Keratinocyte (primary cell): ENCODE data around the gene ZBTB38. TPM values are rescaled to one million over a fixed set of nuclear protein-coding genes. Genes with fewer than 3 reads are reported as not detected.

Source experiments
- DNase-seq: peaks from one replicate; pipeline ENCODE4 v3.0.0-alpha.2; 2011; ENCODE audit warnings: low read depth, missing footprints, low spot score
- FAIRE-seq: peaks from 2 replicates; lab custom pipeline; 2011; peaks lifted over from hg19 to GRCh38; lab: Jason Lieb, UNC
- H2AFZ ChIP-seq: 2 replicates; pipeline ENCODE4 v1.6.0; 2012; ENCODE audit warnings: low read length, control low read depth, inconsistent platforms; ENCODE audit not compliant: control insufficient read depth
- H3K27ac ChIP-seq: 2 replicates; pipeline ENCODE4 v1.5.1; 2011; ENCODE audit warnings: low read length; ENCODE audit not compliant: control insufficient read depth, insufficient read depth
- H3K27me3 ChIP-seq: 3 replicates; pipeline ENCODE4 v1.6.0; 2011; ENCODE audit warnings: low read length; ENCODE audit not compliant: control insufficient read depth, insufficient read depth; ENCODE audit errors: extremely low read depth
- H3K36me3 ChIP-seq, 2 experiments: 2 replicates in 1 of 2; 3 replicates in 1 of 2; pipeline ENCODE4 v1.5.1; 2011; ENCODE audit warnings: low read length in 2 of 2, mild to moderate bottlenecking in 1 of 2; ENCODE audit not compliant: control insufficient read depth in 2 of 2, insufficient read depth in 2 of 2; ENCODE audit errors: extremely low read depth in 1 of 2
- H3K4me1 ChIP-seq: 3 replicates; pipeline ENCODE4 v1.5.1; 2011; ENCODE audit warnings: low read length; ENCODE audit not compliant: control insufficient read depth, insufficient read depth; ENCODE audit errors: extremely low read depth
- H3K4me2 ChIP-seq: 3 replicates; pipeline ENCODE4 v1.6.0; 2011; ENCODE audit warnings: low read depth, low read length; ENCODE audit not compliant: control insufficient read depth, insufficient read depth; ENCODE audit errors: extremely low read depth
- H3K4me3 ChIP-seq, 3 experiments: fragments of 200-600 bp in 1 of 3; sonication (generic) in 1 of 3; 2 replicates in 2 of 3; 3 replicates in 1 of 3; pipeline ENCODE4 v1.5.1; 2011 to 2016; ENCODE audit warnings: low read length in 3 of 3, mild to moderate bottlenecking in 3 of 3, control low read depth in 2 of 3, inconsistent platforms in 1 of 3, low read depth in 1 of 3, mixed read lengths in 1 of 3, mixed run types in 1 of 3, moderate library complexity in 1 of 3; ENCODE audit not compliant: control insufficient read depth in 2 of 3, insufficient read depth in 2 of 3; ENCODE audit errors: extremely low read depth in 1 of 3
- H3K79me2 ChIP-seq: 2 replicates; pipeline ENCODE4 v1.6.0; 2012; ENCODE audit warnings: low read length; ENCODE audit not compliant: control insufficient read depth, insufficient read depth
- H3K9ac ChIP-seq: 3 replicates; pipeline ENCODE4 v1.6.0; 2011; ENCODE audit warnings: low read length; ENCODE audit not compliant: control insufficient read depth, insufficient read depth; ENCODE audit errors: extremely low read depth
- H3K9me1 ChIP-seq: 3 replicates; pipeline ENCODE4 v1.6.0; 2011; ENCODE audit warnings: low read length; ENCODE audit not compliant: control insufficient read depth, insufficient read depth; ENCODE audit errors: extremely low read depth
- H3K9me3 ChIP-seq: 2 replicates; pipeline ENCODE4 v1.5.1; 2012; ENCODE audit warnings: low read depth, low read length; ENCODE audit not compliant: control insufficient read depth
- H4K20me1 ChIP-seq: 3 replicates; pipeline ENCODE4 v1.6.0; 2011; ENCODE audit warnings: low read length; ENCODE audit not compliant: control insufficient read depth, insufficient read depth; ENCODE audit errors: extremely low read depth
- CTCF ChIP-seq, 3 experiments: IDR thresholded peaks in 1 of 3; conservative IDR thresholded peaks in 1 of 3; optimal IDR thresholded peaks in 1 of 3; 2 replicates in 2 of 3; 3 replicates in 1 of 3; pipeline versions ENCODE3 to v1.5.1; 2011; ENCODE audit warnings: low read length in 3 of 3, mild to moderate bottlenecking in 3 of 3, moderate library complexity in 2 of 3, control low read depth in 1 of 3, inconsistent platforms in 1 of 3; ENCODE audit not compliant: insufficient read depth in 2 of 3; ENCODE audit errors: extremely low read depth in 1 of 3
- EZH2 ChIP-seq: IDR thresholded peaks from one replicate; pipeline ENCODE4 v1.6.1; 2012; ENCODE audit warnings: inconsistent platforms, mild to moderate bottlenecking, low read length, moderate library complexity
- dilution Hi-C: fragments of 300-500 bp; cut with MboI; formaldehyde crosslinking; loops from one replicate; pipeline ENCODE4 v1.7.0; 2020; ENCODE audit warnings: low sequenced_read_pairs; ENCODE audit not compliant: extremely low pct_ligation_motif_present
- polyA plus RNA-seq, 5 experiments: library from polyadenylated mRNA; depleted of rRNA in 3 of 5; stranded (reverse) in 3 of 5; stranded (forward) in 1 of 5; unstranded in 1 of 5; fragments of >200 nt; gene quantifications; 1 replicate in 1 of 5; 2 replicates in 3 of 5; 3 replicates in 1 of 5; pipeline versions ENCODE4 v1.2.1 to v1.2.3, GENCODE V29; 2011 to 2012; ENCODE audit warnings: missing spikeins in 2 of 5, low read depth in 1 of 5, low replicate concordance in 1 of 5

Gene ZBTB38
- polyA plus RNA-seq, 1 donor (not counting 4 experiments of a cell fraction or from before 2014, with no cell fraction given): 34.9 TPM

- no peaks in the 10 kb centered on the region for H3K79me2 ChIP-seq
- no peak overlapping the region for H3K4me2 ChIP-seq
- H3K4me1 ChIP-seq: peaks cover 5% of the 10 kb centered on the region
- H3K4me3 ChIP-seq: no peak overlapping the region
- no peak for DNase-seq
- H3K9me1 ChIP-seq: no peaks in the 10 kb centered on the region
- H3K27ac ChIP-seq: no peak overlapping the region
- H3K36me3 ChIP-seq: no peaks in the 10 kb centered on the region
- no peaks in the 10 kb centered on the region for H3K9me3 ChIP-seq
- H3K9ac ChIP-seq: no peak overlapping the region
- no peaks in the 10 kb centered on the region for H3K27me3 ChIP-seq
- dilution Hi-C loops: no loop called here
- H4K20me1 ChIP-seq: no peaks in the 10 kb centered on the region
- TF ChIP-seq CTCF (optimal IDR thresholded peaks at IDR 0.05 in 1 of 3, IDR thresholded peaks at IDR 0.05 in 1 of 3, conservative IDR thresholded peaks at IDR 0.05 in 1 of 3; ENCODE audit: extremely low read depth in 1 of 3, insufficient read depth in 2 of 3, low read length in 3 of 3) (no peak), EZH2 (no peak)
- no peak overlapping the region for H2AFZ ChIP-seq
- no peak for FAIRE-seq
These were observed 37.5 kb upstream of the ZBTB38 start for GRCh38 chr3:141330718-141331376.

GRCh38 chr3:141331377-141332318, 36.7 kb upstream of the ZBTB38 start:
- FAIRE-seq (no peak), DNase-seq (peak; percentile 49)
- no peak for TF ChIP-seq EZH2
- TF ChIP-seq CTCF (optimal IDR thresholded peaks at IDR 0.05 in 1 of 3, IDR thresholded peaks at IDR 0.05 in 1 of 3, conservative IDR thresholded peaks at IDR 0.05 in 1 of 3; ENCODE audit: extremely low read depth in 1 of 3, insufficient read depth in 2 of 3, low read length in 3 of 3): no peak
- dilution Hi-C loops: no loop called here
- no peak overlapping the region for H2AFZ ChIP-seq
- no peaks in the 10 kb centered on the region for H3K9me3 ChIP-seq
- H3K4me3 ChIP-seq: no peak overlapping the region
- no peaks in the 10 kb centered on the region for H3K36me3 ChIP-seq
- H4K20me1 ChIP-seq: no peaks in the 10 kb centered on the region
- peaks cover 6% of the 10 kb centered on the region for H3K4me1 ChIP-seq
- H3K79me2 ChIP-seq: no peaks in the 10 kb centered on the region
- H3K9me1 ChIP-seq: no peaks in the 10 kb centered on the region
- H3K27me3 ChIP-seq: no peaks in the 10 kb centered on the region
- no peak overlapping the region for H3K9ac ChIP-seq
- no peak overlapping the region for H3K27ac ChIP-seq
- no peak overlapping the region for H3K4me2 ChIP-seq
